GM04504 (cell line): ENCODE results near the gene TBC1D25.

Experiments used
- DNase-seq: peaks from one replicate; pipeline ENCODE4 v3.0.0-alpha.2; 2012; ENCODE audit warnings: low read depth

TBC1D25 gene

GRCh38 chrX:48560056-48560455 is 20.5 kb downstream of the TBC1D25 start:
- no peak for DNase-seq

DNA sequence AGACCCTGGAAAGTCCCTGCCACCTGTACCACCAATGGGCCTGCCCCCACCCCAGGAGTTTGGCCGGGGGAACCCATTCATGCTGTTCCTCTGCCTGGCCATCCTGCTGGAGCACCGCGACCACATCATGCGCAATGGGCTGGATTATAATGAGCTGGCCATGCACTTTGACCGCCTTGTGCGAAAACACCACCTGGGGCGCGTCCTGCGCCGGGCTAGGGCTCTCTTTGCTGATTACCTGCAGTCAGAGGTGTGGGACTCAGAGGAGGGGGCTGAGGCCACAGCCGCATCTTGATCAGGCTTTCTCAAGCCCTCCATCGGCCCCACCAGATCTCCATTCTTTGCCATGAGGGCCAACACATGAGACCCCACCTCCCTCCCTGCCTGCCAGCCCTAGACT is 21.2 kb downstream of the TBC1D25 start:
- no peak for DNase-seq

DNA sequence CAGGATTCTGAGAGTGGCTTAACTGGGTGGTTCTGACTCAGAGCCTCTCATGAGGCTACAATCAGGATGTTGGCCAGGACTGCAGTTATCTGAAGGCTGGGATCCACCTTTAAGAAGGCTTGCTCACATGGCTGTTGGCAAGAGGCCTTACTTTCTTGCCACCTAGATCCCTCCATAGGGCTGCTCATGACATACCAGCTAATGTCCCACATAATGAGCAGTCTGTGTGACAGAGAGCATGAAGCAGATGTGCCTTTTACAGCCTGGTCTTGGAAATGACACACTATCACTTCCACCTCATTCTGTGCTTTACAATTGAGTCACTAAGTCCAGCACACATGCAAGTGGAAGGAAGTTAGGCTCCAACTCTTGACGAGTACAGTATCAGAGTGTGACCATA is 30.4 kb downstream of the TBC1D25 start:
- DNase-seq, result peak; percentile 29

DNA sequence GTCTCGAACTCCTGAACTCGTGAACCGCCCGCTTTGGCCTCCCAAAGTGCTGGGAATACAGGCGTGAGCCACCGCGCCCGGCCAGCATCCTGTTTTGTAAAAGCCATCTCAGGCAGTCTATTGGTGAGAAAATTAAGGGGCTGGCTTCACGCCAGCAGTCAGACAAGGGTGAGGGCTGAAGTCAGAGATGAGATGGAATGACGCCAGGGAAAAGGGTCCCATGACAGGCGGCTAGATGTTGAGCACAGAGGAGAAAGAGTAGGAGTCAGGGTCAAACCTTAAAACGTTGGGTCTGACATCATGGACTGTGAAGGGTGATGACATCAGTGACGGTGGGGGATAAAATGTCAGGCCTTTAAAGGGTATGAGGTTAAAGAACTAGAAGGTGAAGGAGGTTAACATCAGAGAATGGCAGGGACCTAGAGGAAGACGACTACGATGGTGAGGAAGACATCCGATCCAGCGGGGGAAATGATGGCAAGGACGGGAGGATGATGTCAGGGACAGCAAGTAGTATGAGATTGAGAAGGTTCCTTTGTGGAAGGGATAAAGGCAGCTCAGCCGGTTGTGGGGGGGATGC is 34.3 kb downstream of the TBC1D25 start:
- no peak for DNase-seq

DNA sequence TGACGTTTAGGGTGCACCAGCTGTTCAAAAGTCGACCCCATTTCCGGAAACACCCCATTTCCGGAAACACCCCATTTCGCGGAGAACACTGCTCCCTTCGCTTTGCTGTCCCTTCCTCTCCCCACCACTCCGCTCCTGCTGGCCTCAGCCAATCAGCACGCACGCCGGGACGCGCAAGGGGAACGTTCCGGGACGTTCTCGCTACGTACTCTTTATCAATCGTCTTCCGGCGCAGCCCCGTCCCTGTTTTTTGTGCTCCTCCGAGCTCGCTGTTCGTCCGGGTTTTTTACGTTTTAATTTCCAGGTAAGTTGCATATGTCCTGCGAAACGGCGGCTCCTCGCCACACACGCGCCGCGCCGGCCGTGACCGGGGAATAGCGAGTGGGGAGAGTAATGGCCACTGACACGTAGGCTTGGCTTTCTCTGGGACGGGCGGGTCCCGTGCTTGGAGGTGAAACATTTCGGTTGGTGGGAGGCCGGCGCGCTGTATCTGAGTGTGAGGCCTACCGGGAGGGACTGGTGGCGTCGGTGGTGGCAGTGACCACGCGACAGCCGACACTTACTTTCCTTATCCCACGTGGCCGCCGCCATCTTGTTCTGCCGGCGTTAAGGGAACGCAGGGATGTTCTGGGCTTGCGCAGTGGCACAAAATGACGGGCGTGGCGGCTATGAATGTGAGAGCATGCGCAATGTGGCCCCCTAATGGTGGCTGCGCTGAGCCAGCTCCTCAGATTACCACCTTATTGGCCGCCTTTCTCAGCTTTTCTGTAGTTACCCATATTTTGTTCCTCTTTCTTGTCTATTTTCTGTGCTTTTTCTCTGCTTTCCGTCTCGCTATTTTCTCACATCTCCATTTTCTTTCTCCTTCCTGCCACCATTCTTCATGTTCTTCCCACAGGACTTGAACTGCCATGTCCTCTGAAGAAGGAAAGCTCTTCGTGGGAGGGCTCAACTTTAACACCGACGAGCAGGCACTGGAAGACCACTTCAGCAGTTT is 35.1 kb downstream of the TBC1D25 start, which contains the start of gene RBM3:
Gene RBM3, plus strand, starts transcription at position 215 of the 997 bp plus-strand sequence. Its CDS starts 697 bp downstream, at position 912.
- DNase-seq, result peak; percentile 83

DNA sequence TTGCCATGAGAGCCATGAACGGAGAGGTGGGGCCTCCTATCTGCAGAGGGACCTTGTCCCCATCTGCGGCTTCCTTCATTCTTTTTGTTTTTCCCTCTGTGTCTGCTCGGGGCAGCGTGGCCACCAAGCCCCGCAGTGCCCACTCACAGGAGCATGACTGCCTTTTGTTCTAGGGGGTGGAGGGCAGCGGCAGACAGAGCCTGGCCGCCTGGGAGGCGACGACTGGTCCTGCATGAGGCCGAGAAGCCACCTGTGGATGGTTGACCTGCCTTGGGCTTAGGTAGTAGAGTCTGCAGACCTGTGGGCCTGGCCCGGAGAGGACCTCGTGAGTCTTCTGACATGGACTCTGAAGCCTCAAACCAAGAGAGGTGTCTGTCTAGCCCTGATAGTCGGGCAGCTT is 36.1 kb downstream of the TBC1D25 start:
- no peak for DNase-seq

GRCh38 chrX:48576108-48576507 is 36.6 kb downstream of the TBC1D25 start:
- no peak for DNase-seq

DNA sequence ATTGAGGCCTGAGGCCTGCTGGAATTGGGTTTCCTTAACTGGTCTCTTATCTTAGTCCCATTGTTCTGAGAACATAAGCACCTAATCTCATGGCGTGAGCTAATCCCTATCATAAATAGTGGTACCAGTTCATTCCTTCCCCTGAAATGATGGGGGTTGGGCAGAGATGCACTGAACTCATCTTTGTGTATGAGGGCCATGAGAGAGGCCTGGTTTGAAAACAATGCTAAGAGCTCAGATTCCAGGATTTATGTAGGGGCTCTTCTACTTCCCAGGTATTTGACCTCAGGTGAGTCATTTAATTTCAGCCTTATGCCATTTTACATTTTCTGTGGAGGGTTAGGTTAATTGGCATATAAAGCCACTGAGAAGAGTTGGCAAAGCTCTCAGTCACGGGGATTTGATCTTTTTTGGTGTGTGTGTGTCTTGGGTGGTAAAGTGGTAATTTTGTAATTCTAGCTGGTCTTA is 39.2 kb downstream of the TBC1D25 start:
- DNase-seq, result no peak

GRCh38 chrX:48579259-48579658 is 39.7 kb downstream of the TBC1D25 start:
- DNase-seq, result no peak

DNA sequence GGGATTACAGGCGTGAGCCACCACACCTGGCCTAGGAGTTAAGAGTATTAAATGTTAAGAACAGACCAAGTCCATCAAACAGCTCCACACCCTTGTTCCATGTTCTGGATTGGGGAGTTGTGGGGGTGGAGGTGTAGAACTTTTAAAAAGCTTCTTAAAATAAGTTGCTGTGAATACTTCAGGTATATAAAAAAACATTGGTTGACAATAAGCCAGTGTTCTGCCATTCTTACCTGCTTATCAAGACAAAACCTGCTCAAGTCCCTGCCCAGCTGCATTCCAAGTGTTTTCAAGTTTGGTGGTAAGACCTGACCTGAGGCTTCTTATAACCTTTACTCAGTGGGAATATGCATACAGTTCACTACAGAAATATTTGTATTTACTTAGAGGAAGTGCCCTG is 41.1 kb downstream of the TBC1D25 start:
- DNase-seq, result no peak

DNA sequence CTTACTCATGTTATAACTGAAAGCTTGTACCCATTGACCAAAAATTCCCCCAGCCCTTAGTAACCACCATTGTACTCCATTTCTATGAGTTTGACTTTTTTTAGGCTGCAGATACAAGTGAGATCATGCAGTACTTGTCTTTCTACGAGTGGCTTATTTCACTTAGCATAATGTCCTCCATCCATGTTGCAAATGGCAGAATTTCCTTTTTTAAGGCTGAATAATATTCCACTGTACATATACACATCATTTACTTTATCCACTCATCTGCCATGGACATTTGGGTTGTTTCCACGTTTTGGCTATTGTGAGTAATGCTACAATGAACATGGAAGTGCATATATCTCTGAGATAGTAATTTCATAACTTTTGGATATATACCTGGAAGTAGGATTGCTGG is 45.2 kb downstream of the TBC1D25 start:
- no peak for DNase-seq

DNA sequence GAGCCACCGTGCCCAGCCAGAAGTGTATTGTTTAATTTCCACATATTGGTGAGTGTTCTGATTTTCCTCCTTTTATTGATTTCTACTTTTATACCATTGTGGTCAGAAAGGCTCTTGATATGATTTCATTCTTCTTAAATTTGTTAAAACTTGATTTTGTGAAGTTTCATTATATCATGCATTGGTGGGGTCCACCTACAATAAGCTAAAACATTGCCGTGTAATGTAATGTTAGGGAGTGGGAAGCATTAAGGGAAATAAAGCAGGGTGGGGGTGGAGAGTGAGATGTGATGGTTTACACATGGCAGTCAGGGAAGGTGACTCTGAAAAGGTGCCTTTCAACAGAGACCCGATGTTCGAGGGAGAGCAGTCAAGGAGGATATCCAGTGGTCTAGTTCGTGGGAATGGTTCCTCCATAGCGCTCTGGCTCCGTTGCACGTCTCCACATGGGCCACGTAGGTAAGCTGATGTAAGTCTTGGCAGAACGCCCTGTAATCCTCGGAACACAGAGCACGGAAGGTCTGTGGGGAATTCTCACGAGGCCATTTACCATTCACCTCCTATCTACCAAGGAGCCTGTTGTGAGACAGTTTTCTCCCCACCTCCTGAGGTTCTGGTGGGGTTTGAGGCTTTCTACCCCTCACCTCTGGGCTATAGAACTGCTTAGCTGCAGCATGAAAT is 50.1 kb downstream of the TBC1D25 start:
- DNase-seq, result no peak

GRCh38 chrX:48590203-48591103 is 50.9 kb downstream of the TBC1D25 start:
- DNase-seq, result no peak

DNA sequence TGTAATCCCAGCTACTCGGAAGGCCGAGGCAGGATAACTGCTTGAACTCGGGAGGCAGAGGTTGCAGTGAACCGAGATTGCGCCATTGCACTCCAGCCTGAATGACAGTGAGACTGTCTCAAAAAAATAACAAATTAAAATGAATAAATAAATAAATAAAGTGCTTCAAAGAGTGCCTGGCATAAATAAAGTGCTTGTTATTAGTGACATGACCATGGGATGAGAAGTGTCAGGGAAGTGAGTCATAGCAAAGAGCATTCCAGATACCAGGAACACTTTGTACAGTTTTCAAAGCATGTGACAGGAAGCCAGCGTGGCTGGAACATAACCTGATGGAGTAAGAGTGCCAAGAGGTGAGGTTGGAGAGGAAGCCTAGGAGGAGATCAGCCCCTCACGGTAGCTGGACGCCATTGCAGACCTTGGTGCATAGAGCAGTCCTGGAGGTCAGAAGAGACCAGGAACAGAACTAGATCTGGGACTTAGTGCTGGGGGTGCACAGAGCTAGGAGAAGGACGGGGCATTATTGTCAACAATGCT is 51.8 kb downstream of the TBC1D25 start:
- peak; percentile 53 for DNase-seq

- DNase-seq, result no peak
Measured at GRCh38 chrX:48592971-48593370, 53.5 kb downstream of the TBC1D25 start.

- no peak for DNase-seq
Measured at GRCh38 chrX:48595929-48596328, 56.4 kb downstream of the TBC1D25 start.

DNA sequence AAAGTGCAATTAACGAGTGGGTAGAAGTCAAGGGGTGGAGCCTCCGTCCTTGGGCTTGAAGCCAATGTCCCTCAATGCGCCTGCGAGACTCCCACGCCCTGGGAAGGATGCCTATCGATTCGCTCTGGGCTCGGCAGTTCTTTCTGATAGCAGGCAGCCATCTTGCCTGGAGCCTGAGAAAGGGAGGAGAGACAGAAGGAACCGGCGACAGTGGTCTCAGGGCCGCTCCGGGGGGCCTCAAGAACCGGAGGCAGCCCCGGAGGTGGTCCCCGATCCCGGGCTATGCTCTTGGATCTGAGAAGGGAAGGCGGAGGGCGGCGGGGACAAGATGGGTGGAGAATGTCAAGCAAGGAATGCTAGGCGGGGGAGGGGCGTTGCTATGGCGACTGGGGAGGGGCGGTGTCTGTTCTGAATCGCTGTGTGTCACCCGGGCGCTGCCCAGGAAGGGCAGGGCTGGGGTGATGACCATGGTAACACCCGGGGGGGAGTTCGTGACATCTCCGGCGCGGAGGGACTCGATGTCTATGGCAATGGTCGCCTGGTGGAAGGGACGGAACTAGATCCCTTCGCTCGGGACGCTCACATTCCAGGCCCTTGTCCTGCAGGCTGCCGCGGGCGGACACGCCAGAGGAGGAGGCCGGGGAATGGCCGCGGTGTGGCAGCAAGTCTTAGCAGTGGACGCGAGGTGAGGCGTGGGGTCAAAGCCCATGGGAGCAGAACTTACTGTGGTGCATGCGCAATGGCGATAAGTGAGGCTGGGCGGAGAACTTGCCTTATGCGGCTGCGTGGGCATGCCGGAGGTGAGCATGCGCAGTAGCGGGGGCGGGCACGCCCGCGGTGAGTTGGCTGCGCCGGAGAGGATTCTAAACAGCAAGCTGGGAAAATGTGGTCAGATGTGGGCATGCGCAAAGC is 58.1 kb downstream of the TBC1D25 start, which contains the start of gene WDR13:
Gene WDR13, plus strand, starts transcription at position 140 of the 912 bp plus-strand sequence. Its CDS starts 505 bp downstream, at position 645.
- DNase-seq, result peak; percentile 83

DNA sequence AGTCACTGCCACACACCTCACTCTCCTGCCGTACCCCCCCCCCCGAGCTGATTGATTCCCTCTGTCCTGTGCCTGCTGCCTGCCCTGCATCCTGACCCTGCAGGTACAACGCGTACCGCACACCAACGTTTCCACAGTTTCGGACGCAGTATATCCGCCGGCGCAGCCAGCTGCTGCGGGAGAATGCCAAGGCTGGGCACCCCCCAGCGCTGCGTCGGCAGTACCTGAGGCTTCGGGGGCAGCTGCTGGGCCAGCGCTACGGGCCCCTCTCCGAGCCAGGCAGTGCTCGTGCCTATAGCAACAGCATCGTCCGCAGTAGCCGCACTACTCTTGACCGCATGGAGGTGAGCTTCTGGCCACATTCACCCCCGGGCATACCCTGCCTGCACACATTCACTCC is 59.1 kb downstream of the TBC1D25 start:
- no peak for DNase-seq

DNA sequence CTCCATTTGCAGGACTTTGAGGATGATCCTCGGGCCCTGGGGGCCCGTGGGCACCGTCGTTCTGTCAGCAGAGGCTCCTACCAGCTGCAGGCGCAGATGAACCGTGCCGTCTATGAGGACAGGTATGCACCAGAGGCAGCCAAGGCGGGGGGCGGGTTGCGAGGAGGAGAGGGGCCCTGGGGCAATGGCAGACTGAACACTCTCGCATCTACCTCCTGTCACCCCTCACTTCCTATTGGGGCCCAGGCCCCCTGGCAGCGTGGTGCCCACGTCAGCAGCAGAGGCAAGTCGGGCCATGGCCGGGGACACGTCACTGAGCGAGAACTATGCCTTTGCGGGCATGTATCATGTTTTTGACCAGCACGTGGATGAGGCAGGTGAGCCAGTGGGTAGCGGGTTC is 59.8 kb downstream of the TBC1D25 start:
- DNase-seq, result no peak

- DNase-seq, result no peak
Measured at GRCh38 chrX:48600226-48600625, 60.7 kb downstream of the TBC1D25 start.
